ENCODE measurements around the gene ABHD12B.

Gene ABHD12B

GRCh38 chr14:50871914-50872732 is at the start of gene ABHD12B:
TSS of gene ABHD12B (plus strand) at chr14:50872053. CDS start at chr14:50872175, 122 bp downstream.
- FAIRE-seq = no peak

- FAIRE-seq = no peak
Observed at GRCh38 chr14:50822501-50823042, 49.3 kb upstream of the ABHD12B start.

- FAIRE-seq = no peak
Observed at GRCh38 chr14:50823051-50823761, 48.6 kb upstream of the ABHD12B start.

- FAIRE-seq = no peak
Observed at GRCh38 chr14:50823762-50824636, 47.9 kb upstream of the ABHD12B start.

GRCh38 chr14:50825307-50825706 is 46.5 kb upstream of the ABHD12B start:
- FAIRE-seq = no peak

GRCh38 chr14:50826681-50827080 is 45.2 kb upstream of the ABHD12B start:
- no peak for FAIRE-seq

- no peak for FAIRE-seq
Observed at GRCh38 chr14:50828721-50829488, 42.9 kb upstream of the ABHD12B start.

- no peak for FAIRE-seq
Observed at GRCh38 chr14:50829489-50830043, 42.3 kb upstream of the ABHD12B start.

GRCh38 chr14:50830044-50830931 is 41.6 kb upstream of the ABHD12B start:
- no peak for FAIRE-seq

GRCh38 chr14:50830932-50831725 is 40.7 kb upstream of the ABHD12B start, which contains the start of gene NIN:
TSS of gene NIN (minus strand) at chr14:50831162. CDS start at chr14:50822056, 9,106 bp downstream.
- FAIRE-seq = no peak

- no peak for FAIRE-seq
Observed at GRCh38 chr14:50831726-50832168, 40.1 kb upstream of the ABHD12B start.

- FAIRE-seq = no peak
Observed at GRCh38 chr14:50832935-50833630, 38.8 kb upstream of the ABHD12B start.

GRCh38 chr14:50834802-50835276 is 37.0 kb upstream of the ABHD12B start:
- no peak for FAIRE-seq

GRCh38 chr14:50835280-50835679 is 36.6 kb upstream of the ABHD12B start:
- FAIRE-seq = no peak

GRCh38 chr14:50836515-50836914 is 35.3 kb upstream of the ABHD12B start:
- FAIRE-seq = no peak

GRCh38 chr14:50837271-50837670 is 34.6 kb upstream of the ABHD12B start:
- no peak for FAIRE-seq

- FAIRE-seq = no peak
Observed at GRCh38 chr14:50837850-50838470, 33.9 kb upstream of the ABHD12B start.

- FAIRE-seq = no peak
Observed at GRCh38 chr14:50839048-50839447, 32.8 kb upstream of the ABHD12B start.
